IMR-90 (cell line): ENCODE measurements around the gene MFN1.

Experiments used
- BHLHE40 ChIP-seq: fragments of 150-350 bp; IDR thresholded peaks from 2 replicates; pipeline ENCODE4 v1.6.1; 2016; ENCODE audit warnings: mild to moderate bottlenecking, low read depth, low read length
- CEBPB ChIP-seq: IDR thresholded peaks from 2 replicates; pipeline ENCODE4 v1.6.1; 2012; ENCODE audit warnings: low read depth, low read length, improper control_type of control experiment
- MAZ ChIP-seq: IDR thresholded peaks from 2 replicates; pipeline ENCODE4 v1.6.1; 2012; ENCODE audit warnings: low read depth, mild to moderate bottlenecking, low read length, improper control_type of control experiment, moderate library complexity, borderline replicate concordance
- MXI1 ChIP-seq: IDR thresholded peaks from 2 replicates; pipeline ENCODE4 v1.6.1; 2012; ENCODE audit warnings: low read depth, mild to moderate bottlenecking, low read length, moderate library complexity, borderline replicate concordance
- POLR2A ChIP-seq: IDR thresholded peaks from 2 replicates; pipeline ENCODE4 v1.6.1; 2012; ENCODE audit warnings: mild to moderate bottlenecking, low read depth, low read length
- RFX5 ChIP-seq: IDR thresholded peaks from 2 replicates; pipeline ENCODE4 v1.8.0; 2012; ENCODE audit warnings: low read depth, mild to moderate bottlenecking, low read length, moderate library complexity
- SMC3 ChIP-seq: fragments of 150-350 bp; IDR thresholded peaks from 2 replicates; pipeline ENCODE4 v1.6.1; 2016; ENCODE audit warnings: low read depth, mild to moderate bottlenecking, antibody characterized with exemption, low read length, moderate library complexity
- TF ChIP-seq, protein P1 (sequence below): conservative IDR thresholded peaks from 2 replicates; pipeline ENCODE4 v1.5.1; 2012; ENCODE audit warnings: mild to moderate bottlenecking, low read depth, low read length, improper control_type of control experiment
- TF ChIP-seq, protein P2 (sequence below): fragments of 150-350 bp; IDR thresholded peaks from 2 replicates; pipeline ENCODE4 v1.6.1; 2017; ENCODE audit warnings: mild to moderate bottlenecking, antibody characterized with exemption, low read length, low read depth

DNA sequence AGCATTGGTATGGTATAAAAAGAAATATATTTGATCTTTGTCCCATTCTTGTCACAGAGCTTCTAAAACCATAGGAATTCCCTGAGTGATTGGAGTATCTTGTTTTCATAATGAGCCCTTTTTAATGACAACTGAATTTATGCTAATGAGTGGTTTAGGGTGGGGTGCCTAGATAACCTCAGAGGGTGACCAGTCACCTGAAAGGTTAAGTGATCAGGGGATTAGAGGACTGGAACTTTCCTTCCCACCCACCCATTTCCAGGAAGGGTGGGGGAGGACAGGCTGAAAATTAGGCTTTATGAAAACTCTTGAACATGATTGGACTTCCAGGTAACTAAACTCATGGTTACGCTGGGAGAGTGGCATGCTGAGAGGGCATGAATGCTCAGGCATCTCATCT lies 8.5 kb downstream of the MFN1 start:
- TF ChIP-seq, protein P1, sequence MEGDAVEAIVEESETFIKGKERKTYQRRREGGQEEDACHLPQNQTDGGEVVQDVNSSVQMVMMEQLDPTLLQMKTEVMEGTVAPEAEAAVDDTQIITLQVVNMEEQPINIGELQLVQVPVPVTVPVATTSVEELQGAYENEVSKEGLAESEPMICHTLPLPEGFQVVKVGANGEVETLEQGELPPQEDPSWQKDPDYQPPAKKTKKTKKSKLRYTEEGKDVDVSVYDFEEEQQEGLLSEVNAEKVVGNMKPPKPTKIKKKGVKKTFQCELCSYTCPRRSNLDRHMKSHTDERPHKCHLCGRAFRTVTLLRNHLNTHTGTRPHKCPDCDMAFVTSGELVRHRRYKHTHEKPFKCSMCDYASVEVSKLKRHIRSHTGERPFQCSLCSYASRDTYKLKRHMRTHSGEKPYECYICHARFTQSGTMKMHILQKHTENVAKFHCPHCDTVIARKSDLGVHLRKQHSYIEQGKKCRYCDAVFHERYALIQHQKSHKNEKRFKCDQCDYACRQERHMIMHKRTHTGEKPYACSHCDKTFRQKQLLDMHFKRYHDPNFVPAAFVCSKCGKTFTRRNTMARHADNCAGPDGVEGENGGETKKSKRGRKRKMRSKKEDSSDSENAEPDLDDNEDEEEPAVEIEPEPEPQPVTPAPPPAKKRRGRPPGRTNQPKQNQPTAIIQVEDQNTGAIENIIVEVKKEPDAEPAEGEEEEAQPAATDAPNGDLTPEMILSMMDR, result no peak
- TF ChIP-seq BHLHE40 (no peak), MAZ (no peak), POLR2A (no peak), RFX5 (no peak), SMC3 (no peak), CEBPB (no peak), MXI1 (no peak)
- TF ChIP-seq, protein P2, sequence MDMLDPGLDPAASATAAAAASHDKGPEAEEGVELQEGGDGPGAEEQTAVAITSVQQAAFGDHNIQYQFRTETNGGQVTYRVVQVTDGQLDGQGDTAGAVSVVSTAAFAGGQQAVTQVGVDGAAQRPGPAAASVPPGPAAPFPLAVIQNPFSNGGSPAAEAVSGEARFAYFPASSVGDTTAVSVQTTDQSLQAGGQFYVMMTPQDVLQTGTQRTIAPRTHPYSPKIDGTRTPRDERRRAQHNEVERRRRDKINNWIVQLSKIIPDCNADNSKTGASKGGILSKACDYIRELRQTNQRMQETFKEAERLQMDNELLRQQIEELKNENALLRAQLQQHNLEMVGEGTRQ, result no peak
